NT2/D1 (cell line): ENCODE measurements around the gene ATP6V1A.

Source experiments
- DNase-seq: peaks from one replicate; pipeline ENCODE4 v3.0.0-alpha.2; 2011; ENCODE audit warnings: low read depth, low spot score
- H3K27me3 ChIP-seq: 2 replicates; pipeline ENCODE4 v1.6.0; 2011; ENCODE audit warnings: mild to moderate bottlenecking; ENCODE audit not compliant: insufficient read length, insufficient read depth
- H3K36me3 ChIP-seq: 2 replicates; pipeline ENCODE4 v1.6.1; 2011; ENCODE audit warnings: mild to moderate bottlenecking, low read length, mixed read lengths; ENCODE audit not compliant: insufficient read depth, insufficient read length
- H3K4me1 ChIP-seq: 2 replicates; pipeline ENCODE4 v1.5.1; 2011; ENCODE audit not compliant: insufficient read depth, insufficient read length
- H3K4me3 ChIP-seq: 2 replicates; pipeline ENCODE4 v1.5.1; 2011; ENCODE audit warnings: low read depth; ENCODE audit not compliant: insufficient read length
- H3K9ac ChIP-seq: 2 replicates; pipeline ENCODE4 v1.6.0; 2011; ENCODE audit warnings: low read depth; ENCODE audit not compliant: insufficient read length
- H3K9me3 ChIP-seq: 2 replicates; pipeline ENCODE4 v1.5.1; 2011; ENCODE audit warnings: mild to moderate bottlenecking, low read length; ENCODE audit not compliant: insufficient read depth
- SUZ12 ChIP-seq: IDR thresholded peaks from 2 replicates; pipeline ENCODE4 v1.6.1; 2011; ENCODE audit not compliant: insufficient read length, insufficient read depth; ENCODE audit errors: extremely low read depth
- YY1 ChIP-seq: IDR thresholded peaks from 2 replicates; pipeline ENCODE4 v1.6.1; 2011; ENCODE audit not compliant: insufficient read length, insufficient read depth
- ZNF274 ChIP-seq: IDR thresholded peaks from 2 replicates; pipeline ENCODE4 v1.6.1; 2011; ENCODE audit warnings: mild to moderate bottlenecking, low read depth, low read length

ATP6V1A gene

GRCh38 chr3:113795693-113796092 is 48.9 kb downstream of the ATP6V1A start:
- Histone ChIP-seq H3K9me3 (no peaks in the 10 kb centered on the region), H3K9ac (no peak overlapping the region), H3K27me3 (no peaks in the 10 kb centered on the region), H3K4me1 (no peaks in the 10 kb centered on the region), H3K36me3 (peaks cover 55% of the 10 kb centered on the region), H3K4me3 (no peak overlapping the region)
- TF ChIP-seq SUZ12 (no peak), ZNF274 (no peak), YY1 (no peak)
- DNase-seq: no peak

- Histone ChIP-seq H3K9me3 (no peaks in the 10 kb centered on the region), H3K27me3 (no peaks in the 10 kb centered on the region), H3K4me1 (no peaks in the 10 kb centered on the region), H3K9ac (no peak overlapping the region), H3K36me3 (peaks cover 66% of the 10 kb centered on the region), H3K4me3 (no peak overlapping the region)
- no peak for TF ChIP-seq SUZ12
- no peak for TF ChIP-seq YY1
- TF ChIP-seq ZNF274: no peak
- no peak for DNase-seq
Measured at GRCh38 chr3:113802795-113803455, 56.1 kb downstream of the ATP6V1A start.

DNA sequence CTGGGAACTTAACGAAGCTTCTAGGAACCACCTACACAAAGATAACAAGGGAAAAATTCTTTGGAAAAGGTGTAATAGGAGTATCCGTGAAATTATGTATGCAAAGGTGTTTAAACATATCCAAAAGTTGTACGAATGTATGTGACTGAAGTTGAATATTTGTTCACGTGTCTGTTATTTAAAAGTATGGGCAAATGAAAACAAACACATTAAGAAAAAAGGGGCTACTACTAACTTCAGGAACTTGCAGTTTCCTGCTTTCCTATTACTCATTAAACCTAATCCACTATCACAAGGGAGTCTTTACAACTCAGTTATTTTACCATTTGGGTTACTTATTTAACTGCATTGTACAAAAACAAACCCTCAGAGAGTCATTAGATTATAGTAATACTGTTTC is 57.8 kb downstream of the ATP6V1A start:
- no peaks in the 10 kb centered on the region for H3K27me3 ChIP-seq
- TF ChIP-seq ZNF274: no peak
- TF ChIP-seq YY1: no peak
- TF ChIP-seq SUZ12: no peak
- DNase-seq: no peak
- H3K9me3 ChIP-seq: no peaks in the 10 kb centered on the region
- peaks cover 57% of the 10 kb centered on the region for H3K36me3 ChIP-seq
- no peak overlapping the region for H3K4me3 ChIP-seq
- no peaks in the 10 kb centered on the region for H3K4me1 ChIP-seq
- no peak overlapping the region for H3K9ac ChIP-seq

DNA sequence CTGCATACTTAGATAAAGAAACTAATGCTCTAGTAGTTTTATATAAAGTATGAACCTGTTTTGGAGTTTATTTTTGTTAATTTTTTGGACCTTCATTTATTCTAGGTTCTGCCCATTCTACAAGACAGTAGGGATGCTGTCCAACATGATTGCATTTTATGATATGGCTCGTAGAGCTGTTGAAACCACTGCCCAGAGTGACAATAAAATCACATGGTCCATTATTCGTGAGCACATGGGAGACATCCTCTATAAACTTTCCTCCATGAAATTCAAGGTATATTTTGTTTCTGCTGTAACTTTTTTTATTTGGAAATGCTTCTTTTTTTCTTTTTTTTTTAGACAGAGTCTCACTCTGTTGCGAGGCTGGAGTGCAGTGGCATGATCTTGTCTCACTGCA is 58.4 kb downstream of the ATP6V1A start:
- Histone ChIP-seq H3K9me3 (no peaks in the 10 kb centered on the region), H3K27me3 (no peaks in the 10 kb centered on the region), H3K4me1 (no peaks in the 10 kb centered on the region), H3K9ac (no peak overlapping the region), H3K36me3 (peaks cover 59% of the 10 kb centered on the region), H3K4me3 (no peak overlapping the region)
- DNase-seq: no peak
- TF ChIP-seq YY1 (no peak), SUZ12 (no peak), ZNF274 (no peak)

GRCh38 chr3:113812854-113813253 is 66.0 kb downstream of the ATP6V1A start:
- Histone ChIP-seq H3K36me3 (peaks cover 13% of the 10 kb centered on the region), H3K27me3 (no peaks in the 10 kb centered on the region), H3K9me3 (no peaks in the 10 kb centered on the region), H3K4me1 (no peaks in the 10 kb centered on the region), H3K4me3 (no peak overlapping the region), H3K9ac (no peak overlapping the region)
- TF ChIP-seq YY1 (no peak), SUZ12 (no peak), ZNF274 (no peak)
- no peak for DNase-seq

DNA sequence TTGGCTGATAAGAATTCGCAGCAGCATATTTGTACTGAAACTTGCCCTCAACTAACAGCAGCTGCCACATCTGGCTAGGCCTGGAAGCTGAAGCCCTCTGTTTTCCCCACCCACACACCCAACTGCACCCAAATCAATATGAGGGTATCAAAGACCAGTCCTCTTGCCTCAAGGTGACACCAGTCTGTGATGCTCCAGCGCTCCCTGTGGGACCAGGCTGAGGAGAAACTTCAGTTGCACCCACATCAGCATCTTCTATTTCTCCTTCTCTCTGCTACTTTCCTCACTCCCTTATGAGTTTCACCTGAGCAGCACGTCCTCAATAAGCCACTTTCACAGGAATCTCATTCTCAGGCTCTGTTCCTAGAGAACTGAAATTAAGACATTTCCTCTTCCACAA is 73.0 kb downstream of the ATP6V1A start:
- no peak for TF ChIP-seq ZNF274
- no peak for TF ChIP-seq YY1
- no peak for TF ChIP-seq SUZ12
- H3K36me3 ChIP-seq: no peaks in the 10 kb centered on the region
- H3K27me3 ChIP-seq: no peaks in the 10 kb centered on the region
- H3K9ac ChIP-seq: no peak overlapping the region
- H3K9me3 ChIP-seq: no peaks in the 10 kb centered on the region
- DNase-seq: no peak
- no peak overlapping the region for H3K4me3 ChIP-seq
- H3K4me1 ChIP-seq: no peaks in the 10 kb centered on the region

DNA sequence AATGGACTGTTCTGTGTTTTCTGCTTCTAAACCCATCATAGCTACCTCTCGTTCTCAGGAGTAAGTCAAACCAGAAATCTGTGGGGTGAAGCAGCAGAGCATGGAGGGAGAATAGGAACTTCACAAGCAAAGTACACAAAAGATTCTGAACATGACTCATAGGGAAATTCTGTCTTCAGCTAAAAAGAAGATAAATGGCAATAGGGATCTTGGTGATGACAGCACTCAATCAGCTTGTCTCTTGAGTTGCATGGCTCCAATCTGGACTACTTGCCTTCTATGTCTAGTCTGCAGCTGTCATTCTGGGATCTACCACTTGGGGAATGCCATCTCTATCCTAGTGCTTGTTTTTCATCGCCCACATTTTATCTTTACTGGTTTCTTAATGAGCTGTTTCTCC is 78.3 kb downstream of the ATP6V1A start:
- H3K9me3 ChIP-seq: no peaks in the 10 kb centered on the region
- no peaks in the 10 kb centered on the region for H3K4me1 ChIP-seq
- H3K9ac ChIP-seq: no peak overlapping the region
- no peak overlapping the region for H3K4me3 ChIP-seq
- TF ChIP-seq SUZ12: no peak
- TF ChIP-seq YY1: no peak
- no peak for TF ChIP-seq ZNF274
- no peaks in the 10 kb centered on the region for H3K27me3 ChIP-seq
- no peaks in the 10 kb centered on the region for H3K36me3 ChIP-seq
- no peak for DNase-seq
